ENCODE measurements around the gene BUB1B.

BUB1B gene

GRCh38 chr15:40242213-40242599, 81.3 kb downstream of the BUB1B start:
- TF ChIP-seq MYC (IDR thresholded peaks at IDR 0.05; ENCODE audit: low read depth, low read length) = no peak
- TF ChIP-seq CTCF (IDR thresholded peaks at IDR 0.05; ENCODE audit: low read depth, low read length) = no peak
- TF ChIP-seq POLR2A (IDR thresholded peaks at IDR 0.05; ENCODE audit: extremely low read depth, insufficient read length) = no peak
- no peak for TF ChIP-seq MAX (IDR thresholded peaks at IDR 0.05; ENCODE audit: low read depth, low read length)
- DNase-seq (ENCODE audit: low read depth) = no peak
- no peak overlapping the region for H3K4me3 ChIP-seq (ENCODE audit: low read depth, low read length)

- DNase-seq (ENCODE audit: low read depth) = no peak
- TF ChIP-seq MYC (IDR thresholded peaks at IDR 0.05; ENCODE audit: low read depth, low read length) = no peak
- no peak for TF ChIP-seq CTCF (IDR thresholded peaks at IDR 0.05; ENCODE audit: low read depth, low read length)
- no peak for TF ChIP-seq POLR2A (IDR thresholded peaks at IDR 0.05; ENCODE audit: extremely low read depth, insufficient read length)
- no peak for TF ChIP-seq MAX (IDR thresholded peaks at IDR 0.05; ENCODE audit: low read depth, low read length)
- no peak overlapping the region for H3K4me3 ChIP-seq (ENCODE audit: low read depth, low read length)
These were observed 81.7 kb downstream of the BUB1B start for GRCh38 chr15:40242601-40243000.

GRCh38 chr15:40243126-40243810, 82.4 kb downstream of the BUB1B start:
- H3K4me3 ChIP-seq (ENCODE audit: low read depth, low read length) = no peak overlapping the region
- TF ChIP-seq MYC (IDR thresholded peaks at IDR 0.05; ENCODE audit: low read depth, low read length) = no peak
- no peak for TF ChIP-seq POLR2A (IDR thresholded peaks at IDR 0.05; ENCODE audit: extremely low read depth, insufficient read length)
- TF ChIP-seq MAX (IDR thresholded peaks at IDR 0.05; ENCODE audit: low read depth, low read length) = no peak
- no peak for TF ChIP-seq CTCF (IDR thresholded peaks at IDR 0.05; ENCODE audit: low read depth, low read length)
- DNase-seq (ENCODE audit: low read depth) = peak; percentile 18

- peak; percentile 33 for DNase-seq (ENCODE audit: low read depth)
These were observed 84.2 kb downstream of the BUB1B start for GRCh38 chr15:40244961-40245523.

More at GRCh38 chr15:40244961-40245523, 84.2 kb downstream of the BUB1B start:
- no peak for TF ChIP-seq MAX (IDR thresholded peaks at IDR 0.05; ENCODE audit: low read depth, low read length)
- TF ChIP-seq MYC (IDR thresholded peaks at IDR 0.05; ENCODE audit: low read depth, low read length) = no peak
- TF ChIP-seq CTCF (IDR thresholded peaks at IDR 0.05; ENCODE audit: low read depth, low read length) = no peak
- TF ChIP-seq POLR2A (IDR thresholded peaks at IDR 0.05; ENCODE audit: extremely low read depth, insufficient read length) = no peak
- no peak overlapping the region for H3K4me3 ChIP-seq (ENCODE audit: low read depth, low read length)

Data from NB4 (cell line).